ENCODE measurements around the gene PTCD2.
"Not testable (repeated sequence)": the region's sequence is repeated elsewhere in the genome, so short reads cannot be mapped to it uniquely, and the experiment has no call there.

PTCD2 gene

GRCh38 chr5:72294473-72294872 is 25.7 kb upstream of the PTCD2 start:
- TF ChIP-seq CTCF (IDR thresholded peaks at IDR 0.05; ENCODE audit: low read length) (no peak), EZH2 (IDR thresholded peaks at IDR 0.05; ENCODE audit: borderline replicate concordance, low read length) (no peak)
- Histone ChIP-seq H3K4me1 (ENCODE audit: insufficient read depth, low read length, severe bottlenecking) (peaks cover 100% of the 10 kb centered on the region), H3K9me3 (ENCODE audit: low read length) (no peaks in the 10 kb centered on the region), H3K27me3 (ENCODE audit: insufficient read depth, low read length) (no peaks in the 10 kb centered on the region), H3F3A (ENCODE audit: insufficient read depth, low read length) (0 out of 2 replicates have a peak, but pooled peaks cover 5% of the 10 kb centered on the region), H3K79me2 (ENCODE audit: insufficient read depth, low read length) (peaks cover 32% of the 10 kb centered on the region), H3K9ac (ENCODE audit: low read length) (peak overlapping the region; percentile 60), H4K20me1 (ENCODE audit: insufficient read depth, low read length) (no peaks in the 10 kb centered on the region), H3K4me2 (ENCODE audit: low read length) (peak overlapping the region; percentile 63), H3K27ac (ENCODE audit: low read depth, low read length, poor library complexity, severe bottlenecking) (peak overlapping the region; percentile 95), H2AFZ (ENCODE audit: low read length) (no peak overlapping the region), H3K4me3 (ENCODE audit: low read depth, low read length, poor library complexity, severe bottlenecking) (peak overlapping the region; percentile 39), H3K36me3 (ENCODE audit: insufficient read depth, low read length) (peaks cover 32% of the 10 kb centered on the region; the same call in 1 of the 2 replicates), H3K9me2 (ENCODE audit: low read depth, low read length) (no peaks in the 10 kb centered on the region)

- H3K27ac ChIP-seq (ENCODE audit: low read depth, low read length, poor library complexity, severe bottlenecking) = peak overlapping the region; percentile 95
- peak overlapping the region; percentile 60 for H3K9ac ChIP-seq (ENCODE audit: low read length)
- H3F3A ChIP-seq (ENCODE audit: insufficient read depth, low read length) = 0 out of 2 replicates have a peak, but pooled peaks cover 5% of the 10 kb centered on the region
- TF ChIP-seq CTCF (IDR thresholded peaks at IDR 0.05; ENCODE audit: low read length) = no peak
- no peak for TF ChIP-seq EZH2 (IDR thresholded peaks at IDR 0.05; ENCODE audit: borderline replicate concordance, low read length)
- H3K27me3 ChIP-seq (ENCODE audit: insufficient read depth, low read length) = no peaks in the 10 kb centered on the region
- H3K36me3 ChIP-seq (ENCODE audit: insufficient read depth, low read length) = peaks cover 36% of the 10 kb centered on the region
- H3K79me2 ChIP-seq (ENCODE audit: insufficient read depth, low read length) = peaks cover 40% of the 10 kb centered on the region
- H3K9me2 ChIP-seq (ENCODE audit: low read depth, low read length) = no peaks in the 10 kb centered on the region
- peaks cover 100% of the 10 kb centered on the region for H3K4me1 ChIP-seq (ENCODE audit: insufficient read depth, low read length, severe bottlenecking)
- H4K20me1 ChIP-seq (ENCODE audit: insufficient read depth, low read length) = no peaks in the 10 kb centered on the region
- peak overlapping the region; percentile 39 for H3K4me3 ChIP-seq (ENCODE audit: low read depth, low read length, poor library complexity, severe bottlenecking)
- no peaks in the 10 kb centered on the region for H3K9me3 ChIP-seq (ENCODE audit: low read length)
- H3K4me2 ChIP-seq (ENCODE audit: low read length) = peak overlapping the region; percentile 63
- H2AFZ ChIP-seq (ENCODE audit: low read length) = no peak overlapping the region
Observed at GRCh38 chr5:72295539-72295938, 24.6 kb upstream of the PTCD2 start.

GRCh38 chr5:72296256-72296655 is 23.9 kb upstream of the PTCD2 start:
- TF ChIP-seq CTCF (IDR thresholded peaks at IDR 0.05; ENCODE audit: low read length) (no peak), EZH2 (IDR thresholded peaks at IDR 0.05; ENCODE audit: borderline replicate concordance, low read length) (no peak)
- peaks cover 100% of the 10 kb centered on the region for H3K4me1 ChIP-seq (ENCODE audit: insufficient read depth, low read length, severe bottlenecking)
- no peaks in the 10 kb centered on the region for H3K27me3 ChIP-seq (ENCODE audit: insufficient read depth, low read length)
- H3K79me2 ChIP-seq (ENCODE audit: insufficient read depth, low read length) = peaks cover 47% of the 10 kb centered on the region
- peak overlapping the region; percentile 63 for H3K4me2 ChIP-seq (ENCODE audit: low read length)
- 0 out of 2 replicates have a peak, but pooled peaks cover 5% of the 10 kb centered on the region for H3F3A ChIP-seq (ENCODE audit: insufficient read depth, low read length)
- peak overlapping the region; percentile 60 for H3K9ac ChIP-seq (ENCODE audit: low read length)
- no peaks in the 10 kb centered on the region for H4K20me1 ChIP-seq (ENCODE audit: insufficient read depth, low read length)
- peaks cover 36% of the 10 kb centered on the region for H3K36me3 ChIP-seq (ENCODE audit: insufficient read depth, low read length)
- no peaks in the 10 kb centered on the region for H3K9me3 ChIP-seq (ENCODE audit: low read length)
- H3K4me3 ChIP-seq (ENCODE audit: low read depth, low read length, poor library complexity, severe bottlenecking) = peak overlapping the region; percentile 39
- no peaks in the 10 kb centered on the region for H3K9me2 ChIP-seq (ENCODE audit: low read depth, low read length)
- no peak overlapping the region for H2AFZ ChIP-seq (ENCODE audit: low read length)
- H3K27ac ChIP-seq (ENCODE audit: low read depth, low read length, poor library complexity, severe bottlenecking) = peak overlapping the region; percentile 95

GRCh38 chr5:72298136-72298535 is 22.0 kb upstream of the PTCD2 start:
- peaks cover 100% of the 10 kb centered on the region for H3K4me1 ChIP-seq (ENCODE audit: insufficient read depth, low read length, severe bottlenecking)
- H3K27me3 ChIP-seq (ENCODE audit: insufficient read depth, low read length); H3K9me2 ChIP-seq (ENCODE audit: low read depth, low read length); H3K9me3 ChIP-seq (ENCODE audit: low read length); H3F3A ChIP-seq (ENCODE audit: insufficient read depth, low read length); H4K20me1 ChIP-seq (ENCODE audit: insufficient read depth, low read length); H2AFZ ChIP-seq (ENCODE audit: low read length): not testable (repeated sequence)
- peak overlapping the region; percentile 63 for H3K4me2 ChIP-seq (ENCODE audit: low read length)
- peaks cover 32% of the 10 kb centered on the region for H3K36me3 ChIP-seq (ENCODE audit: insufficient read depth, low read length)
- peaks cover 56% of the 10 kb centered on the region for H3K79me2 ChIP-seq (ENCODE audit: insufficient read depth, low read length)
- peak overlapping the region; percentile 39 for H3K4me3 ChIP-seq (ENCODE audit: low read depth, low read length, poor library complexity, severe bottlenecking)
- peak overlapping the region; percentile 95 for H3K27ac ChIP-seq (ENCODE audit: low read depth, low read length, poor library complexity, severe bottlenecking)
- peak overlapping the region; percentile 60 for H3K9ac ChIP-seq (ENCODE audit: low read length)

Measured in OCI-LY1 (cell line).